WTC11 (cell line): Measurements from ENCODE around the gene OR10P1. TPM values are rescaled to one million over a fixed set of nuclear protein-coding genes. Genes with fewer than 3 reads are reported as not detected.

Experiments used
- ATAC-seq: fragments of 200-7000 bp; cut with Tn5 transposase; 2 replicates; pipeline ENCODE4 v1.10.0; 2021; ENCODE audit warnings: mild to moderate bottlenecking, moderate library complexity
- CTCF ChIA-PET: fragments of 300-600 bp; sonication (Branson Sonifier 250); formaldehyde crosslinking; loops from one replicate; lab custom pipeline; 2021; ENCODE audit warnings: antibody characterized with exemption; lab: Charles Lee
- POLR2A ChIA-PET: fragments of 350-600 bp; sonication (Branson Sonifier 250); formaldehyde crosslinking; loops from one replicate; lab custom pipeline; 2021; ENCODE audit warnings: antibody characterized with exemption; lab: Charles Lee
- DNase-seq: peaks from one replicate; pipeline ENCODE4 v3.0.0; 2021; ENCODE audit warnings: low spot score
- H3K27ac Mint-ChIP-seq: 2 replicates; pipeline ENCODE4 v1.8.0; 2021; ENCODE audit warnings: mixed read lengths
- H3K27me3 Mint-ChIP-seq: 2 replicates; pipeline ENCODE4 v1.8.0; 2021; ENCODE audit warnings: low read depth, mild to moderate bottlenecking, moderate library complexity, mixed read lengths
- H3K36me3 Mint-ChIP-seq: 2 replicates; pipeline ENCODE4 v1.8.0; 2021; ENCODE audit warnings: mixed read lengths
- H3K4me1 Mint-ChIP-seq: 2 replicates; pipeline ENCODE4 v1.8.0; 2022; ENCODE audit warnings: mixed read lengths
- H3K4me3 Mint-ChIP-seq: 2 replicates; pipeline ENCODE4 v1.8.0; 2021; ENCODE audit warnings: mild to moderate bottlenecking, moderate library complexity, mixed read lengths
- H3K9me3 Mint-ChIP-seq: 2 replicates; pipeline ENCODE4 v1.8.0; 2021; ENCODE audit warnings: mixed read lengths
- AR ChIP-seq: fragments of 250-450 bp; sonication (Bioruptor Pico); IDR thresholded peaks from 2 replicates; pipeline ENCODE4 v1.9.0; 2021; ENCODE audit warnings: mild to moderate bottlenecking
- ATF1 ChIP-seq: sonication (generic); formaldehyde crosslinking; IDR thresholded peaks from 2 replicates; pipeline ENCODE4 v1.8.1; 2023; ENCODE audit warnings: mild to moderate bottlenecking, moderate library complexity, missing genetic modification reagents
- ERG ChIP-seq: fragments of 250-450 bp; sonication (Bioruptor Pico); IDR thresholded peaks from 2 replicates; pipeline ENCODE4 v1.8.0; 2021; ENCODE audit warnings: mild to moderate bottlenecking
- NR2C2 ChIP-seq: sonication (generic); formaldehyde crosslinking; IDR thresholded peaks from 2 replicates; pipeline ENCODE4 v1.8.0; 2022; ENCODE audit warnings: mild to moderate bottlenecking, missing genetic modification reagents
- USF1 ChIP-seq: sonication (generic); formaldehyde crosslinking; IDR thresholded peaks from 2 replicates; pipeline ENCODE4 v1.8.0; 2022; ENCODE audit warnings: mild to moderate bottlenecking, missing genetic modification reagents
- USF2 ChIP-seq: sonication (generic); formaldehyde crosslinking; IDR thresholded peaks from 2 replicates; pipeline ENCODE4 v1.8.1; 2023; ENCODE audit warnings: mild to moderate bottlenecking, missing genetic modification reagents, moderate library complexity
- ZNF263 ChIP-seq: sonication (generic); formaldehyde crosslinking; IDR thresholded peaks from 2 replicates; pipeline ENCODE4 v1.8.1; 2022; ENCODE audit warnings: low read depth, mild to moderate bottlenecking, moderate library complexity, missing genetic modification reagents
- ZSCAN18 ChIP-seq: fragments of 250-450 bp; sonication (Bioruptor Pico); IDR thresholded peaks from 2 replicates; pipeline ENCODE4 v2.1.2; 2022; ENCODE audit warnings: mild to moderate bottlenecking, moderate library complexity
- total RNA-seq: library from RNA; stranded (reverse); gene quantifications from 3 replicates; pipeline ENCODE4 v1.2.3, GENCODE V29; 2021
- TF ChIP-seq, protein P1 (sequence below): sonication (generic); formaldehyde crosslinking; conservative IDR thresholded peaks from 2 replicates; pipeline ENCODE4 v1.8.1; 2022; ENCODE audit warnings: mild to moderate bottlenecking, missing genetic modification reagents
- TF ChIP-seq, protein P2 (sequence below): sonication (generic); formaldehyde crosslinking; IDR thresholded peaks from 2 replicates; pipeline ENCODE4 v1.8.0; 2023; ENCODE audit warnings: missing genetic modification reagents, mild to moderate bottlenecking, borderline replicate concordance
- TF ChIP-seq, protein P3 (sequence below): fragments of 200-600 bp; IDR thresholded peaks from 2 replicates; pipeline ENCODE4 v1.8.0; 2022; ENCODE audit warnings: antibody characterized with exemption
- TF ChIP-seq, protein P4 (sequence below): sonication (generic); formaldehyde crosslinking; IDR thresholded peaks from 2 replicates; pipeline ENCODE4 v1.8.0; 2022; ENCODE audit warnings: mild to moderate bottlenecking, missing genetic modification reagents

OR10P1 gene
- total RNA-seq, 1 experiment from 2014 or later: not detected

DNA sequence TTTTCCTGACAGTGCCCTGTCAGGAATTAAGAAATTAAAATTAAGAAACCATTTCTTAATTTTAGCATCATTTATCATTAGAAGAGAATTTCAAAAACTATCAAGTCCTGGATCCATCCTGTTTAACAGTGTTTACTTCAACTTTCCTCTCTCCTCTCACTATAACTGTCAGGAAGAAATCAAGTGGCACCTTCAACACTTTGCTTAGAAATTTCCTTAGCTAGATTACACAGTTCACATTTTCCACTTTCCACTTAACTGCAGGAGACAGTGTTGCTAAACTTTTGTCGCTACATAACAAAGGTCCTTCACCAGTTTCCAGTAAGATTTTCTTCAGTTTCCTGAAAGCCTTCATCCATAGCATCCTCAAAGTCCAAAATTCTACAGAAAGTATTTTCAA is 21.9 kb upstream of the OR10P1 start (continued):
- no peak for TF ChIP-seq AR (CRISPR knock-in tag)
- no peak for TF ChIP-seq ATF1 (CRISPR knock-in tag)
- TF ChIP-seq ZNF263 (CRISPR knock-in tag): no peak
- TF ChIP-seq, protein P1, sequence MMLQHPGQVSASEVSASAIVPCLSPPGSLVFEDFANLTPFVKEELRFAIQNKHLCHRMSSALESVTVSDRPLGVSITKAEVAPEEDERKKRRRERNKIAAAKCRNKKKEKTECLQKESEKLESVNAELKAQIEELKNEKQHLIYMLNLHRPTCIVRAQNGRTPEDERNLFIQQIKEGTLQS (CRISPR knock-in tag): no peak
- TF ChIP-seq, protein P2, sequence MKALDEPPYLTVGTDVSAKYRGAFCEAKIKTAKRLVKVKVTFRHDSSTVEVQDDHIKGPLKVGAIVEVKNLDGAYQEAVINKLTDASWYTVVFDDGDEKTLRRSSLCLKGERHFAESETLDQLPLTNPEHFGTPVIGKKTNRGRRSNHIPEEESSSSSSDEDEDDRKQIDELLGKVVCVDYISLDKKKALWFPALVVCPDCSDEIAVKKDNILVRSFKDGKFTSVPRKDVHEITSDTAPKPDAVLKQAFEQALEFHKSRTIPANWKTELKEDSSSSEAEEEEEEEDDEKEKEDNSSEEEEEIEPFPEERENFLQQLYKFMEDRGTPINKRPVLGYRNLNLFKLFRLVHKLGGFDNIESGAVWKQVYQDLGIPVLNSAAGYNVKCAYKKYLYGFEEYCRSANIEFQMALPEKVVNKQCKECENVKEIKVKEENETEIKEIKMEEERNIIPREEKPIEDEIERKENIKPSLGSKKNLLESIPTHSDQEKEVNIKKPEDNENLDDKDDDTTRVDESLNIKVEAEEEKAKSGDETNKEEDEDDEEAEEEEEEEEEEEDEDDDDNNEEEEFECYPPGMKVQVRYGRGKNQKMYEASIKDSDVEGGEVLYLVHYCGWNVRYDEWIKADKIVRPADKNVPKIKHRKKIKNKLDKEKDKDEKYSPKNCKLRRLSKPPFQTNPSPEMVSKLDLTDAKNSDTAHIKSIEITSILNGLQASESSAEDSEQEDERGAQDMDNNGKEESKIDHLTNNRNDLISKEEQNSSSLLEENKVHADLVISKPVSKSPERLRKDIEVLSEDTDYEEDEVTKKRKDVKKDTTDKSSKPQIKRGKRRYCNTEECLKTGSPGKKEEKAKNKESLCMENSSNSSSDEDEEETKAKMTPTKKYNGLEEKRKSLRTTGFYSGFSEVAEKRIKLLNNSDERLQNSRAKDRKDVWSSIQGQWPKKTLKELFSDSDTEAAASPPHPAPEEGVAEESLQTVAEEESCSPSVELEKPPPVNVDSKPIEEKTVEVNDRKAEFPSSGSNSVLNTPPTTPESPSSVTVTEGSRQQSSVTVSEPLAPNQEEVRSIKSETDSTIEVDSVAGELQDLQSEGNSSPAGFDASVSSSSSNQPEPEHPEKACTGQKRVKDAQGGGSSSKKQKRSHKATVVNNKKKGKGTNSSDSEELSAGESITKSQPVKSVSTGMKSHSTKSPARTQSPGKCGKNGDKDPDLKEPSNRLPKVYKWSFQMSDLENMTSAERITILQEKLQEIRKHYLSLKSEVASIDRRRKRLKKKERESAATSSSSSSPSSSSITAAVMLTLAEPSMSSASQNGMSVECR (CRISPR knock-in tag): no peak
- TF ChIP-seq ZSCAN18 (CRISPR knock-in tag): no peak
- TF ChIP-seq, protein P3, sequence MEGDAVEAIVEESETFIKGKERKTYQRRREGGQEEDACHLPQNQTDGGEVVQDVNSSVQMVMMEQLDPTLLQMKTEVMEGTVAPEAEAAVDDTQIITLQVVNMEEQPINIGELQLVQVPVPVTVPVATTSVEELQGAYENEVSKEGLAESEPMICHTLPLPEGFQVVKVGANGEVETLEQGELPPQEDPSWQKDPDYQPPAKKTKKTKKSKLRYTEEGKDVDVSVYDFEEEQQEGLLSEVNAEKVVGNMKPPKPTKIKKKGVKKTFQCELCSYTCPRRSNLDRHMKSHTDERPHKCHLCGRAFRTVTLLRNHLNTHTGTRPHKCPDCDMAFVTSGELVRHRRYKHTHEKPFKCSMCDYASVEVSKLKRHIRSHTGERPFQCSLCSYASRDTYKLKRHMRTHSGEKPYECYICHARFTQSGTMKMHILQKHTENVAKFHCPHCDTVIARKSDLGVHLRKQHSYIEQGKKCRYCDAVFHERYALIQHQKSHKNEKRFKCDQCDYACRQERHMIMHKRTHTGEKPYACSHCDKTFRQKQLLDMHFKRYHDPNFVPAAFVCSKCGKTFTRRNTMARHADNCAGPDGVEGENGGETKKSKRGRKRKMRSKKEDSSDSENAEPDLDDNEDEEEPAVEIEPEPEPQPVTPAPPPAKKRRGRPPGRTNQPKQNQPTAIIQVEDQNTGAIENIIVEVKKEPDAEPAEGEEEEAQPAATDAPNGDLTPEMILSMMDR: no peak
- TF ChIP-seq, all 79 proteins: peak for 0

DNA sequence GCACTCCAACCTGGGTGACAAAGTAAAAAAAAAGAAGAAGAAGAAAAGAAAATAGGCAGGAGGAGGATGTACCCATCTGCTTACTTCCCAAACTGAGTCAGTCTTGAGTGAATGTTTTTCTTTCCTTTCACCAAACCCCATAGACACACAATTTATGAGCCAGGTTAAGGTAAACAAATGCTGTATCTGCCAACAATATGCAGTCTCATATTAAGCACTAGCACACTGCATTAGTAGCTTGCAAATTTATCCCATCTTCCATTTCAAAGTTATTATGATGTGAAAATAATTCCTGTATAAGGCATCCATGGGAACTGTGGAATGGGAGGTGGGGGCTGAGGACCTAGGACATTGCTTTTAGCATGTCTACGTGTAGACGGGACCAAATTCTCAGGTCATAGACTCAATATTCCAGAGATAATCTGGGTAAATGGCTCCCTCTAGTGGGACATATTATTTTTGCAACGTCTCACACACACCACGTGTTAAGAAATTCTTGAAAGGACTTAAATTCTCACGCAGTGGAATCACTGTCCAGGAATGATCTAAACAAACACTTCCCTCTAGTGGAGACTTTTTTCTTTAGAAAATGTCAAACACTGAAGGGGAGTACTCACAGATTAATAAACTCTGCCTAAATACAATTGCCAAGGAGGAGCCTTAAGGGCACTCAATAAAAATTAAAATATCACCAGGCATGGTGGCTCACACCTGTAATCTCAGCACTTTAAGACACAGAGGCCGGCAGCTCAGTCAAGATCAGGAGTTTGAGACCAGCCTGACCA is 17.1 kb upstream of the OR10P1 start:
- CTCF ChIA-PET: interaction anchor here (0.6 to 2.9 kb wide), 8 partner anchors 12 to 441 kb away, joined by 3 to 10 read pairs (median 4); no protein-coding TSS in a partner anchor
- no peak overlapping the region for H3K4me3 Mint-ChIP-seq
- TF ChIP-seq USF2 (CRISPR knock-in tag) (peak; percentile 33; the same call in 1 of the 2 replicates), NR2C2 (CRISPR knock-in tag) (no peak), USF1 (CRISPR knock-in tag) (peak; percentile 50; the same call in 1 of the 2 replicates), ERG (no peak)
- TF ChIP-seq, protein P4, sequence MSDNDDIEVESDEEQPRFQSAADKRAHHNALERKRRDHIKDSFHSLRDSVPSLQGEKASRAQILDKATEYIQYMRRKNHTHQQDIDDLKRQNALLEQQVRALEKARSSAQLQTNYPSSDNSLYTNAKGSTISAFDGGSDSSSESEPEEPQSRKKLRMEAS (CRISPR knock-in tag): peak; percentile 34; the same call in 1 of the 2 replicates
- TF ChIP-seq, protein P3: peak; percentile 79
- H3K9me3 Mint-ChIP-seq: peaks cover 36% of the 10 kb centered on the region
- DNase-seq (no peak), ATAC-seq (peak; percentile 93)
- peaks cover 7% of the 10 kb centered on the region for H3K27me3 Mint-ChIP-seq
- H3K4me1 Mint-ChIP-seq: peaks cover 5% of the 10 kb centered on the region
- POLR2A ChIA-PET: no interaction called here
- peaks cover 31% of the 10 kb centered on the region for H3K36me3 Mint-ChIP-seq
- H3K27ac Mint-ChIP-seq: no peak overlapping the region
